RPMI7951 (cell line): ENCODE data around the gene CD80. TPM values are rescaled to one million over a fixed set of nuclear protein-coding genes. Genes with fewer than 3 reads are reported as not detected.

Experiments
- DNase-seq: peaks from one replicate; pipeline ENCODE4 v3.0.0-alpha.2; 2012; ENCODE audit warnings: low read depth
- total RNA-seq: library from RNA; depleted of rRNA; stranded (reverse); fragments of >200 nt; shearing (Covaris generic); gene quantifications from 2 replicates; pipeline ENCODE4 v1.2.3, GENCODE V29; 2014; rRNA removed

CD80 gene
- total RNA-seq, 1 experiment from 2014 or later = not detected

- peak; percentile 96 for DNase-seq
These were observed 61.0 kb downstream of the CD80 start, which contains the start of gene TIMMDC1 for GRCh38 chr3:119498186-119499011. TSS of gene TIMMDC1 (plus strand) at chr3:119498547. CDS start at chr3:119498734, 187 bp downstream.

- DNase-seq = peak; percentile 39
These were observed 61.6 kb downstream of the CD80 start for GRCh38 chr3:119497820-119498185.

GRCh38 chr3:119494597-119494996, 64.8 kb downstream of the CD80 start:
- no peak for DNase-seq

- DNase-seq = no peak
These were observed 66.6 kb downstream of the CD80 start for GRCh38 chr3:119492810-119493209.

- no peak for DNase-seq
These were observed 67.3 kb downstream of the CD80 start for GRCh38 chr3:119492128-119492527.

- no peak for DNase-seq
These were observed 69.3 kb downstream of the CD80 start for GRCh38 chr3:119490153-119490552.

- DNase-seq = no peak
These were observed 73.9 kb downstream of the CD80 start for GRCh38 chr3:119485563-119485962.

- no peak for DNase-seq
These were observed 76.3 kb downstream of the CD80 start for GRCh38 chr3:119483101-119483500.

GRCh38 chr3:119481079-119481478, 78.3 kb downstream of the CD80 start:
- no peak for DNase-seq

Other genes with a start within 250 kb of the CD80 start
- gene TMEM39A, start 96.0 kb downstream of the CD80 start, total RNA-seq = 39.4 and 43.5 TPM in 2 replicates
- 15.4 and 17.3 TPM in 2 replicates for gene POGLUT1, start 90.7 kb downstream of the CD80 start, total RNA-seq
- gene TIMMDC1, start 61.1 kb downstream of the CD80 start, total RNA-seq = 125 and 143 TPM in 2 replicates
- gene ADPRH, start 19.9 kb upstream of the CD80 start, total RNA-seq = 3.8 and 5.6 TPM in 2 replicates
- gene PLA1A, start 38.3 kb upstream of the CD80 start, total RNA-seq = 0.20 TPM in 1 of 2 replicates, not detected in the other
- not detected in 2 replicates for gene POPDC2, start 101.0 kb upstream of the CD80 start, total RNA-seq
- gene COX17, start 117.8 kb upstream of the CD80 start, total RNA-seq = 81.9 and 86.8 TPM in 2 replicates
- gene CFAP91, start 143.4 kb upstream of the CD80 start, total RNA-seq = not detected in 2 replicates
- gene NR1I2, start 222.5 kb upstream of the CD80 start, total RNA-seq = 0.12 TPM in 1 of 2 replicates, not detected in the other